HepG2 (cell line): ENCODE results near the gene RUVBL1. TPM values are rescaled to one million over a fixed set of nuclear protein-coding genes. Genes with fewer than 3 reads are reported as not detected.

Experiments
- ATAC-seq: fragments of 200-7000 bp; cut with Tn5 transposase; 3 replicates; pipeline ENCODE4 v1.9.1; 2020; ENCODE audit warnings: mild to moderate bottlenecking, moderate library complexity
- BruUV-seq: library from RNA; stranded (reverse); fragments of 400-500 nt; replicated peaks from 2 replicates; lab custom pipeline; 2021; lab: Mats Ljungman, UMichigan
- CTCF ChIA-PET: fragments of 300-600 bp; formaldehyde crosslinking; extraction: SDS; loops from one replicate; lab custom pipeline; 2021; ENCODE audit warnings: low total read pairs, inconsistent platforms, low intra/inter-chr PET ratio; lab: Yijun Ruan, JAX
- POLR2A ChIA-PET: fragments of 350-600 bp; sonication (Branson Sonifier 250); formaldehyde crosslinking; loops from one replicate; lab custom pipeline; 2020; ENCODE audit warnings: antibody characterized with exemption, inconsistent platforms; lab: Yijun Ruan, JAX
- DNase-seq: peaks from one replicate; pipeline ENCODE4 v3.0.0-alpha.2; 2015; ENCODE audit warnings: low spot score
- FAIRE-seq: peaks from 3 replicates; lab custom pipeline; 2011; peaks lifted over from hg19 to GRCh38; lab: Jason Lieb, UNC
- H2AFZ ChIP-seq: one replicate; pipeline ENCODE4 v1.6.1; 2011; ENCODE audit warnings: low read length, inconsistent platforms
- H3K27ac ChIP-seq: fragments of 300-600 bp; 3 replicates; pipeline ENCODE4 v1.8.0; 2011; ENCODE audit warnings: mixed run types, mild to moderate bottlenecking, mixed read lengths, low read length, inconsistent platforms; ENCODE audit not compliant: insufficient read depth; ENCODE audit errors: extremely low read length
- H3K27me3 ChIP-seq, 2 experiments: fragments of 200-600 bp in 1 of 2; 2 replicates in 1 of 2; 3 replicates in 1 of 2; pipeline versions ENCODE4 v1.6.0 to v1.8.0; 2011; ENCODE audit warnings: low read length in 2 of 2, mild to moderate bottlenecking in 2 of 2, moderate library complexity in 2 of 2, inconsistent platforms in 1 of 2; ENCODE audit not compliant: insufficient read depth in 2 of 2, control insufficient read depth in 1 of 2
- H3K36me3 ChIP-seq, 2 experiments: fragments of 200-600 bp in 1 of 2; replicated peaks in 1 of 2; 2 replicates in 1 of 2; 3 replicates in 1 of 2; pipeline versions ENCODE4 v1.5.1 to v1.8.0; 2011; ENCODE audit warnings: low read length in 2 of 2, inconsistent platforms in 1 of 2; ENCODE audit not compliant: insufficient read depth in 2 of 2, control insufficient read depth in 1 of 2
- H3K4me1 ChIP-seq: 2 replicates; pipeline ENCODE4 v1.5.1; 2012; ENCODE audit warnings: low read length, inconsistent platforms; ENCODE audit not compliant: insufficient read depth
- H3K4me2 ChIP-seq: 2 replicates; pipeline ENCODE4 v1.6.0; 2011; ENCODE audit warnings: low read depth, low read length, inconsistent platforms
- H3K4me3 ChIP-seq, 3 experiments: fragments of 200-600 bp in 1 of 3; sonication (generic), shearing (Covaris generic) in 1 of 3; replicated peaks in 1 of 3; 2 replicates each; pipeline ENCODE4 v1.5.1; 2011 to 2016; ENCODE audit warnings: low read length in 3 of 3, inconsistent platforms in 2 of 3, low read depth in 2 of 3, mild to moderate bottlenecking in 2 of 3, control low read depth in 1 of 3, mixed read lengths in 1 of 3; ENCODE audit not compliant: insufficient read depth in 1 of 3
- H3K79me2 ChIP-seq: one replicate; pipeline ENCODE4 v1.6.1; 2011; ENCODE audit warnings: low read length, inconsistent platforms; ENCODE audit not compliant: insufficient read depth
- H3K9ac ChIP-seq: 2 replicates; pipeline ENCODE4 v1.6.0; 2011; ENCODE audit warnings: mild to moderate bottlenecking, low read depth, low read length, inconsistent platforms; ENCODE audit not compliant: insufficient read depth
- H3K9me3 ChIP-seq: 2 replicates; pipeline ENCODE4 v1.5.1; 2012; ENCODE audit warnings: mild to moderate bottlenecking, low read length
- H4K20me1 ChIP-seq: 2 replicates; pipeline ENCODE4 v1.6.0; 2011; ENCODE audit warnings: inconsistent platforms, mild to moderate bottlenecking, low read length, moderate library complexity; ENCODE audit not compliant: insufficient read depth
- AGO2 ChIP-seq: fragments of 200-400 bp; formaldehyde crosslinking; optimal IDR thresholded peaks from 2 replicates; pipeline ENCODE3; 2017; ENCODE audit warnings: mild to moderate bottlenecking, low read depth, low read length, moderate library complexity
- CEBPZ ChIP-seq: IDR thresholded peaks from 2 replicates; pipeline ENCODE4 v1.6.1; 2012; ENCODE audit warnings: low read length, improper control_type of control experiment
- CREM ChIP-seq, 2 experiments: sonication (generic) in 1 of 2; formaldehyde crosslinking in 1 of 2; IDR thresholded peaks; 2 replicates each; pipeline versions ENCODE4 v1.4.0 to v1.6.1; 2016 to 2020; ENCODE audit warnings: antibody characterized with exemption in 1 of 2, mild to moderate bottlenecking in 1 of 2, missing genetic modification reagents in 1 of 2
- ELF1 ChIP-seq: sonication (generic); formaldehyde crosslinking; IDR thresholded peaks from 2 replicates; pipeline ENCODE4 v1.4.0; 2020; ENCODE audit warnings: missing genetic modification reagents
- MBNL3 ChIP-seq: fragments of 250-450 bp; sonication (Bioruptor Pico); conservative IDR thresholded peaks from 2 replicates; pipeline ENCODE4 v1.8.0; 2022; ENCODE audit warnings: mild to moderate bottlenecking, inconsistent platforms
- MTA3 ChIP-seq: sonication (generic); formaldehyde crosslinking; IDR thresholded peaks from 2 replicates; pipeline ENCODE4 v1.4.0; 2020; ENCODE audit warnings: missing genetic modification reagents
- NCOA1 ChIP-seq: sonication (generic); formaldehyde crosslinking; IDR thresholded peaks from 2 replicates; pipeline ENCODE4 v1.9.0; 2021; ENCODE audit warnings: missing genetic modification reagents
- PRDM15 ChIP-seq: sonication (generic); formaldehyde crosslinking; IDR thresholded peaks from 2 replicates; pipeline ENCODE4 v1.4.0; 2020; ENCODE audit warnings: missing genetic modification reagents
- SIN3A ChIP-seq: IDR thresholded peaks from 2 replicates; pipeline ENCODE4 v1.6.1; 2011; ENCODE audit warnings: low read depth, mild to moderate bottlenecking, control low read depth, low read length, borderline replicate concordance
- TIGD3 ChIP-seq: sonication (generic); formaldehyde crosslinking; IDR thresholded peaks from 2 replicates; pipeline ENCODE4 v1.5.1; 2020; ENCODE audit warnings: mild to moderate bottlenecking, missing genetic modification reagents, borderline replicate concordance
- TOE1 ChIP-seq: sonication (generic); formaldehyde crosslinking; IDR thresholded peaks from 2 replicates; pipeline ENCODE4 v1.4.0; 2020; ENCODE audit warnings: mild to moderate bottlenecking, missing genetic modification reagents
- ZNF446 ChIP-seq: sonication (generic); formaldehyde crosslinking; IDR thresholded peaks from 2 replicates; pipeline ENCODE4 v1.5.0; 2020; ENCODE audit warnings: mild to moderate bottlenecking, missing genetic modification reagents
- ZNF563 ChIP-seq: sonication (generic); formaldehyde crosslinking; IDR thresholded peaks from 2 replicates; pipeline ENCODE4 v1.8.0; 2022; ENCODE audit warnings: mild to moderate bottlenecking, moderate library complexity, missing genetic modification reagents
- WGBS: methylation state at CpG from one replicate; pipeline ENCODE4 v1.1.6; 2017; ENCODE audit warnings: low lambda C conversion rate; 5-methylcytosine and 5-hydroxymethylcytosine counted together
- in situ Hi-C: cut with HindIII; loops from 2 replicates; pipeline ENCODE4 v1.10.0; 2017; ENCODE audit warnings: low pct_unique_long_range_greater_than_20kb; ENCODE audit not compliant: extremely low pct_ligation_motif_present
- intact Hi-C: fragments of 100-400 bp; cut with micrococcal nuclease; formaldehyde crosslinking; loops from one replicate; pipeline ENCODE4 v1.10.0; 2022; ENCODE audit not compliant: unreplicated experiment
- polyA plus RNA-seq, 8 experiments: library from polyadenylated mRNA; depleted of rRNA in 3 of 8; stranded (reverse) in 7 of 8; unstranded in 1 of 8; fragments of >200 nt; fragmentation: Illumina TruSeq in 4 of 8; extraction: Trizol in 4 of 8; gene quantifications; 2 replicates each; pipeline versions ENCODE4 v1.2.1 to v1.2.3, GENCODE V29; 2011 to 2016; ENCODE audit warnings: low read depth in 4 of 8, missing spikeins in 1 of 8, mixed read lengths in 1 of 8; ENCODE audit not compliant: insufficient read depth in 1 of 8
- total RNA-seq, 5 experiments: library from RNA; depleted of rRNA; stranded (reverse); fragments of >200 nt; fragmentation: Illumina TruSeq; extraction: Trizol; gene quantifications; 2 replicates each; pipeline ENCODE4 v1.2.3, GENCODE V29; 2016; ENCODE audit warnings: low read depth in 1 of 5

Gene RUVBL1
- total and polyA plus RNA-seq, 2 of the 13 experiments (the other 11 are each of a cell fraction or from before 2014, with no cell fraction given): 32.7 to 86.3 TPM

GRCh38 chr3:128056258-128056657 is 67.4 kb downstream of the RUVBL1 start:
- FAIRE-seq (no peak), ATAC-seq (no peak), DNase-seq (no peak)
- Histone ChIP-seq H3K79me2 (peaks cover 55% of the 10 kb centered on the region), H3K4me1 (peaks cover 32% of the 10 kb centered on the region), H3K4me3 (no peak overlapping the region), H3K27ac (no peak overlapping the region), H3K9ac (no peak overlapping the region), H3K36me3 (peaks cover 21 to 60% of the 10 kb centered on the region in 2 experiments), H4K20me1 (peaks cover 24% of the 10 kb centered on the region), H3K27me3 (peaks cover 0 to 5% of the 10 kb centered on the region in 2 experiments; a peak in 1 of 5 replicates), H2AFZ (no peak overlapping the region), H3K9me3 (no peaks in the 10 kb centered on the region), H3K4me2 (no peak overlapping the region)
- 95% methylated on average over 4 of the region's 4 CpGs for WGBS
- CTCF ChIA-PET: no interaction called here
- POLR2A ChIA-PET: interaction anchor here (1.1 to 1.5 kb wide), 2 partner anchors 10 to 20 kb away, joined by 4 read pairs; no protein-coding TSS in a partner anchor
- no peak for TF ChIP-seq ZNF446 (CRISPR knock-in tag)
- no peak for TF ChIP-seq ZNF563
- TF ChIP-seq ELF1 (CRISPR knock-in tag): no peak
- no peak for TF ChIP-seq PRDM15 (CRISPR knock-in tag)
- no peak for TF ChIP-seq AGO2
- no peak for TF ChIP-seq MBNL3
- no peak for TF ChIP-seq MTA3 (CRISPR knock-in tag)
- no peak for TF ChIP-seq SIN3A
- no peak for TF ChIP-seq NCOA1
- TF ChIP-seq CEBPZ: no peak
- TF ChIP-seq TOE1 (CRISPR knock-in tag): no peak
- TF ChIP-seq TIGD3 (CRISPR knock-in tag): no peak
- no peak for TF ChIP-seq CREM (IDR thresholded peaks at IDR 0.05)
- TF ChIP-seq CREM (CRISPR knock-in tag; IDR thresholded peaks at IDR 0.05): no peak
- intact Hi-C loops (no loop called here), in situ Hi-C loops (no loop called here)
- no TSS peak for BruUV-seq
